Endometrium (tissue), 2 donors: ENCODE data around the gene MTCL1.

Experiments used
- FAIRE-seq: peaks from 2 replicates; lab custom pipeline; 2012; peaks lifted over from hg19 to GRCh38; lab: Jason Lieb, UNC
- donor health status: control.
- donor health status: control.

The MTCL1 gene

DNA sequence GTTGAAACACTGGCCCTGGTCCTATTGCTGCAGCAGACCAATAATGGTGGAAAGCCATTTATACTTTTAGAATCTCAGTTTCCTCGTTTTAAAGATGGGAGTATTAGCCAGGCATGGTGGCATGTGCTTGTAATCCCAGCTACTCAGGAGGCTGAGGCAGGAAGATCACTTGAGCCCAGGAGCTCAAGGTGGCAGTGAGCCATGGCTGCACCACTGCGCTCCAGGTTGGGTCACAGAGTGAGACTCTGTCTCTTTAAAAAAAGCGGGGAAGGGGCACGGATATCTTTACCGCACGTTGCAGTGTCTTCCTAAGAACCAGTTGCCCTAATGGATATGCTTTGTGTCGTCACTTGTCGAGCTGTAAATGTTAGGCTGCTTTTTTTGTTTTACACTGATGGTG lies 8.3 kb downstream of the MTCL1 start:
- FAIRE-seq: no peak

DNA sequence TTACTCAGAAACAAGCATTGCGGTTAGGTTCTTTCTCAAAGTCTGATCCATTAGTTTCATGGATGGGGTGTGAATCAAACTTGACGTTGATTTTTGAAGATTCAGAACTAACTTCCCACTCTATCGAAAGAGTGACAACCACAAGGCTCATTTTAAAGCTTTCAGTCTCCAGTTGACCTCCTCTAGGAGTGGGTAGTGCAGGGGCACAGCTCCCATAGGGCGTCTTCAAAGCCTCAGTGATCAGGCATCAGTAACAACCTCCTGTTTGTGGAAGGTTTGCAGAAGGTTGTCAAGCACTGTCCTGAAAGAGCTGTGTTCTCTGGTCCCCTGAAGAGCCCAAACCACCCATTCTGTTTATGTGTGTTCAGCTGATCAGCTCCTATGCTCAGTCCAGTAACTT lies 10.2 kb downstream of the MTCL1 start:
- no peak for FAIRE-seq

DNA sequence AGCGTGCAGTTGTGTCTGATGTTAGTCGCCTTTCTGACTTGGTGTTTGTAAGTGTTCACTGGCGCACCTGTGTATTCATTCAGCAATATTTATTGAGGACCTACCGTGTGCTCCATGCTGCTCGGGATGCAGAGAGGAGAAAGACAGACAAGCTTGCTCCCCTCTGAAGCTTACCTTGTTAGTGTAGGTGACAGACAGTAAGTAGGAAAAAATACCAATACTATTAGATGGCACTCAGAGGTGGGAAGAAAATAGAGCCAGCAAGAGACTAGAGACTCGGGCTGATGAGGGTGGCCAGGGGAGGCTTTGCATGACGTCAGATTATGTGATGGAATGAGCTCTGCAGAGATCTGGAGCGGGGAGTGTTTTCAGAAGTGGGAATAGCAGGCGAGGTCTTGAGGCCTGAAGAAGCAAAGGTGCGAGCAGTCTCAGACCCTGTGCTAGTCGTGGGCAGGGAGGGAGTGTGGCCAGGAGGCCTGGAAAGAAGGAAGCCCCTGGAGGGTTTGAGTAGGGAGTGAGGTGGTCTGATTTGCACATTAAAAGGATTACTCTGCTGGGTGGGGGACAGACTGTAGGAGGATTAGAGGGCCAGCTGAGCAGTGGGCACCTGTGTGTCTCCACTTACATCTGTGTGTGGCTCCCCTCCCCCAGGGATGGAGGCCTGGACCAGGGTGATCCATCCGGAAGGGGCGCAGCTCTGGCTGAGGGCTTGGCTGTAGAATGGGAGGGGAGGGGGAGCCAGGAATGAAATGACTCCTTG lies 11.8 kb downstream of the MTCL1 start:
- no peak for FAIRE-seq

DNA sequence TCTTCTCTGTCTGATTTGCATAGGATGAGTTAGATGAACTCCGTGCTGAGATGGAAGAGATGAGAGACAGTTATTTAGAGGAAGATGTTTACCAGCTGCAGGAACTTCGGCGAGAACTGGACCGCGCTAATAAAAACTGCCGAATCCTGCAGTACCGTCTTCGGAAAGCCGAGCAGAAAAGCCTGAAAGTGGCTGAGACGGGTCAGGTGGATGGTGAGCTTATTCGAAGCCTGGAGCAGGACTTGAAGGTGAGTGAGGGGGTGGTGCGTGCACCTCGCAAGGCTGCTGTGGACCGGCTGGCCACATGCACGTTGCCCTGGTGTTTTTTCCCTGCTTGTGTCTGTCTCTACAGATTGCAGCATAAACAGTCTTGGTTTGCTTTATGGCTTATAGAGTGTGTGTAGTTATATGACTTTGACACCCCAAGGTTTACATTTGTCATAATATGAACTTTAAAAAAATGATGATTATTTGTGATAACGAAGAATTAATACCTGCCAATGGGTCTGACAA lies 13.1 kb downstream of the MTCL1 start:
- FAIRE-seq: no peak

DNA sequence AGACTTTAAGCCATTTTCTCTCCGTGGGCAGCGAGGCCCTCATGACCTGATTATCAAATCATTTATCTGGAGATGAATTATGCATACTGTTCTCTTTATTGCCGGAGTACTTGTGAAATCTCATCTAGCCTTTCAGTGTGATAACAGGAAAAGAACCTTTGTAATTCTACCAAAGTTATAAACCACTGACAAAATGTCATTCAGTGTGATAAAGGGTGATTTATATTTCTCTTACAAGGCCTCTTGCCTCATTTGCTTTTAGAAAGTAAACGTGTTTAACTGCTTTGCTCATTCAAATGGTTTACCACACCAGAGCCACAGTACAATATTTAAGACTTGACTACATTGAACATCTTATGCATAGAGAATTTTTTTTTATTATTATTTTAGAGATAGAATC lies 13.8 kb downstream of the MTCL1 start:
- no peak for FAIRE-seq

DNA sequence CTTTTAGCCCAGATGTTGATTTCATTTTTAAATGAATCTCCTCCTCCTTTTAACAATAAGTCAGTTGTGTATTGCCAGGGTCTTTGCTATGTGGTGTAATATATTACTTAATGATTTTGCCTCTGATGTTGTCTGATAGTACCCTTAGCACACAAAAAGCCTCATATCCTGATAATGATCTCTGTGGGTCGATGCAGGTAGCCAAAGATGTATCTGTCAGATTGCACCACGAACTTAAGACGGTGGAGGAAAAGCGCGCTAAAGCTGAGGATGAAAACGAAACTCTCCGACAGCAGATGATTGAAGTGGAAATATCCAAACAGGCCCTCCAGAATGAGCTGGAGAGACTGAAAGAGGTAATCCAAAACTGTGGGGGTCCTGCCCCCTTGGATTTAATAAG lies 14.8 kb downstream of the MTCL1 start:
- no peak for FAIRE-seq

DNA sequence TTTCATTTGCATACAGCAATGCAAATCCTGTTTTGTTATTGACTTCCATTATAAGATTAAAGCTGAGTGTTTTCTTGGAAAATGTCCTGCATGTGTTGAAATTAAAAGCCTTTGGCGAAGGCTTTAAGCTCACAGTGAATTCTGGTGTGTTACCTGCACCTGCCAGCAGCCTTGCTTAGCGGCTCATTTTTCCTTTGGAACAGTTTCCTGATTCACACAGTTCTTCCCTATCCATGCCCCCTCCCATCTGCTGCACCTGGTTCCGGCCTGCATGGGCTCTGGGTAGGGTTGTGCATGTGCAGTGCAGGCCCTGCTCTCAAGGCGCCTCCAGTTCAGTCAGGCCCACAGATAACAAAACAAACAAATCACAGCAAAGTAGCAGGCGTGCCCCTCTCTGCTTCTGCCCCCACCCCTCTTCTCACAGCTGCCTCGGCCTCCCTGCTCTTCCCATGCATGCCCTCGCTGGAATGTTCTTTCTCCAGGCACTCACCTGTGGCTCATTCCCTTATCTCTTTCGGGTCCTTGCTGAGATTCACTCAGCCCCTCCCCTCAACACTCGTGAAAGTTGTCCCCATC lies 15.8 kb downstream of the MTCL1 start:
- no peak for FAIRE-seq

DNA sequence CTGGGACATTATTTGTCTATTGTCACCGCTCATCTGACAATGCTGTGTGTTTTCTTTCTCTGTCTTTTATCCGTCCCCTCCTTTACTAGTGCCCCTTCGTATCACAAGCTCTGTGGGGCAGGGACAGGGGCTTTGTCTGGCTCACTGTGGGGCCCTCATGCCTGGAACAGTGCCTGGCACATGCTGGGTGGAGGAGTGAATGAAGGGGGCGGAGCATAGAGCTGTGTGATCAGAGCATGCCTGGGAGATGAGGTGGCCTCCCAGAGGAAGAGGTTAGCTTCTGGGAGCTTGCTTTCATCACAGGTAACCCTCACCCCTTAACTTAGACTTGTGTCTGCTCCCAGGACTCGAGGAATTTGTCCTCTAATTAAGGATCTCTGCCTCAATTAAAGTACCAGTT lies 16.4 kb downstream of the MTCL1 start:
- no peak for FAIRE-seq

DNA sequence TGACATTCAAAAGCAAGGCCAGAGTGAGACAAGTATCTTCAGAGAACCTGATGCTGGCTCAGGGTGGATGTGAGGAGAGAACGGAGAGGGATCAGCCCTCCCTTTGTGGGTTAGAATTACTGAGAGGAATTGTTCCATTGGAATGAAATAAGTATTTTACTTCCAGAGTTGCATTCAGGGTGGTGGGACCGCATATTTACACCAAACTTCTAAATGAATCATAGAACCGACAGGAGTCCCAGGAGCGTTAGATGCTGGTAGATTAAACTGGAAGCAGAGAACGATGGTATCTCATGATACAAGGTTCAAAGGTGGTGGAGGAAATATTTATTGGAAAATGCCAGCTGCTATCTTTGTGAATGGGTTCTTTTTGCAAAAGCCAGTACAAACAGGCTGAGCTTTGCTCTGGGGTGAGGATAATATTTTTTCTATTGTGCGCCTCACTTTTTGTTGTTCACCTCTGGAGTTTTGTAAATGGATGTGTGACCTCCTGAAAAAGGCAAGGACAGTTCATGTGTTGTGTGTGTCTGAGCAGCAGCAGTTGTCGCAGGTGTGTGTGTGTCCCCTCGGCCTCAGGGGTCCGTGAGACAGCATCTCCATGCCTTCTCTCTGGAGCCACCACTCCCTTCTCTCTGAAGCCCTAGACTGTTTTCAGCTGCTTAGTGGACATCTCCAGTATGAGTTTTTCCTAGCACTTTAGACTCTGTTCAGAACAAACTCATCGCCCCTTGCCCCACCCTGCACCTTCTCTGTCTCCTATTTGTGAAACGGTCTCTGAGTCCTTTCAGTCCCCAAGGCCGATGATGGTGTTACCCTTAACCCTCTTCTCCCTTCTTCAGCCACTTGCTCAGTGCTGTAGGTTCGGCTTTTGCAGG lies 17.8 kb downstream of the MTCL1 start:
- no peak for FAIRE-seq

DNA sequence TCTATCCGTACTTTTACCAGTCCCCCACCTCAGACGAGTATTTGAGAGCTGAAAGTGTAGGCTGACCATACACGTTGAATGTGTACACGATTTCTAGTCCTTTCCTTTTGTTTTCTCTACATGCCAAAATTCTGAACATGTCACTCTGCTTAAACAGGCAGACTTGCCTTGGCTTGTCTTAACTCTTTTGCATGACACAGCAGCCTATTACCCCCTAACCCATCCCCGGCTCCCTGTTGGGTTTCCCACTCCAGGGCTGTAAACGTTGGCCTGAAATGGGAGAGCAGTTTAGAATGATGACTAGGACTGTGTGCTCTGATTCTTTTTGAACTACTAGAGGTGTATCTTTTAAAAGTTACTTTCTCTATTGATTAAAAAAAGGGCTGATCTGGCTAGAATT lies 19.1 kb downstream of the MTCL1 start:
- no peak for FAIRE-seq

DNA sequence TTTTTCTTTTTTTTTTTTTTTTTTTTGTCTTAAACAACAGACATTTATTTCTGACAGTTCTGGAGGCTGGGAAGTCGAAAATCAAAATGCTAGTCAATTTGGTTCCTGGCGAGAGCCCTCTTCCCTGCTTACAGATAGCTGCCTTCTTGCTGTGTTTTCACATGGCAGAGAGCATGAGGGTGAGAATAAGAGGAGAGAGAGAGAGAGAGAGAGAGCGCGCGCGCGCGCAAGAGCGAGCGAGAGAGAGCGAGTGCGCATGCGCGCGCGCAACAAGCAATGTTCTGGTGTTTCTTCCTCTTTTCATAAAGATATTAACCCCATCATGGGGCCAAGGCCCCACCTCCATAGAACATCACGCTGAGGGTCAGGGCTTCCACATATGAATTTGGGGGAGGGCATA lies 20.9 kb downstream of the MTCL1 start:
- FAIRE-seq: no peak

DNA sequence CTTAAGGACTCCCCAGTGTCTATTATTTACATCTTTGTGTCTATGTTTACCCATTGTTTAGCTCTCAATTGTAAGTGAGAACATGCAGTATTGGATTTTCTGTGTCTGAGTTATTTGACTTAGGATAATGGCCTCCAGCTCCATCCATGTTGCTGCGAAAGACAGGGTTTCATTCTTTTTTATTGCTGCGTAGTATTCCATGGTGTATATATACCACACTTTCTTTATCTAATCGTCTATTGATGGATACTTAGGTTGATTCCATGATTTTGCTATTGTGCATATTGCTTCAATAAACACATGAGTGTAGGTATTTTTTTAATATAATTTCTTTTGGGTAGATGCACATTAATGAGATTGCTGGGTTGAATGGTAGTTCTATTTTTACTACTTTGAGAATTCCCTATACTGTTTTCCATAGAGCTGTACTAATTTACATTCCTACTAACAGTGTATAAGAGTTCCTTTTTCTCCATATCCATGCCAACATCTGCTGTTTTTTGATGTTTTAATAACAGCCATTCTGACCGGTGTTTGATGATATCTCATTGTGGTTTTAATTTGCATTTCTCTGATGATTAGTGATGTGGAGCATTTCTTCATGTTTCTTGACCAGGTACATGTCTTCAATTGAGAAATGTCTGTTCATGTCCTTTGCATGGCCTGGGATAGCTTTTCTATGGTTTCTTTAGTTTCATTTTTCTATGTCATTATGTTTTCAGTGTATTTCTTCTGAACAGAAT lies 21.8 kb downstream of the MTCL1 start:
- no peak for FAIRE-seq

DNA sequence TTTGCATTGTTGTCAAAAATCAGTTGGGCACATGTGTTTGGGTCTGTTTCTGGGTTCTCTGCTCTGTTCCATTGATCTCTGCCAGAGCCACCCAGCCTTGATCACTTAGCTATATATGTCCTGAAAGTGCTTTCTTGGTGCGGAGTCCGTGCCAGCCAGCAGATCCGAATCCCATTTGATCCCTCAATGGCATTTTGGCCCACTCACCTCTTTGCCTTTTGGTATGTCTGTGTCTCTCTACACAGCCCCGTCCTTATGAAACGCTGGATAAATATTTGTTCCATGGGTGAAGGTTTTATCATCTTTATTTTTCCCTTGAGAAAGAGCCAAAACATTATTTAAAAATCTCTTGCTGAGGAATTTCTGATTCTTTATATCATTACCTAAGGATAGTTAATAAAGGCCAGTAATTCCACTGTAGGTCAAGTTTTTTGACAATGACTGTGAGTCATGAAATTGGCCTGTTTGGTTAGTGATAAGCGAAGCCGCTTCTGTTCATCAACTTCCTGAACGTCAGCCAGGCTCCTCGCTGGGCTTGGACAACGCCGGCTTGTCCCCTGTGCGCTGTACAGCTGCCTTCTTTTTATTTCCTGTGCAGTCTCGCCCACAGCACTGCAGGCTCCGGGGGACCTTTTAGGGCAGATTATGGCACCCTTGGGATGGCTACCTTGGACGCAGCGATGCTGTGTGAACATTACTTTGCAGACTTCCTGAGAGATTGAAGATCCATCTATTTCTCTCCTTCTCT lies 24.9 kb downstream of the MTCL1 start:
- FAIRE-seq: no peak

DNA sequence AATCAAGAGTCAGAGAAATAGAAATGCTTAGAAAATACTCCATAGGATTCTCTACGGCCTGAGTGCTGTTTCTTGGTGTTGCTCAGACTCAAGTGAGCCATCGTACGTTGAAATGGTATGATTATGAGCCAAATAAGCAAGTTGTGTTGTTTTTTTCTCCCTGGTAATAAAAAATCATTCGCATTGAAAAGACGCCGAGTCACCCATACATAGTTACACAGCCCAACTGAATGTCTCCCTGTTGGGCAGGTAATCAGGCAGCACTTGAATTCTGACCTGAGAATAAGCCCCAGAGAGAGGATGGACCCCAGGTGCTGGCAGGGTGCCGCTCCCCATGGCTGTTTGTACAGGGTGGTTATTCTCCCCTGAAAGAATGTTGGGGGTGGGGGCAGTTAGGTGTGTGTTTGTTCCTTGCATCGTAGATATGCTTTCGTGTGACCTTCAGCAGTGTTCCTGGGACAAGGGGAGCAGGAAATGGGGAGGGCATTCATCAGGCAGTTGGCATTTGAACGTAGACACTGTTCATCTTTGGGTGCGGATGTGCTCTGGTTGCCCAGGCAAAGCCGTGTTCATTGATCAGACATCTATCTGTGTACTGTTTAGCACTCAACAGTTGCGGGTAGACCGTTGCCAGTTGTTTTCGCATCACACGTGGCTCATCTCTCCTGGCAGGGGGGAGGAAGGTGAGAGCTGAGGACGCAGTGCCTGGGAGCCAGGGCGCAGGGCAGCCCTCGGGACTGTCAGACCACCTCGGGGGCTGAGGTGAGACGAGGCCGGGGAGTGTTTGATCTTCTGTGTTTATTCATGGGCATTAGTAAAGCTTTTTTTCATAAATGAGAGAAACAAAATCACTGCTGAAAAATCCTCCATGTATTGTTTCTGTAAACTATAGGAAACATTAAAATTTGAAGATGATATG lies 27.3 kb downstream of the MTCL1 start:
- no peak for FAIRE-seq

DNA sequence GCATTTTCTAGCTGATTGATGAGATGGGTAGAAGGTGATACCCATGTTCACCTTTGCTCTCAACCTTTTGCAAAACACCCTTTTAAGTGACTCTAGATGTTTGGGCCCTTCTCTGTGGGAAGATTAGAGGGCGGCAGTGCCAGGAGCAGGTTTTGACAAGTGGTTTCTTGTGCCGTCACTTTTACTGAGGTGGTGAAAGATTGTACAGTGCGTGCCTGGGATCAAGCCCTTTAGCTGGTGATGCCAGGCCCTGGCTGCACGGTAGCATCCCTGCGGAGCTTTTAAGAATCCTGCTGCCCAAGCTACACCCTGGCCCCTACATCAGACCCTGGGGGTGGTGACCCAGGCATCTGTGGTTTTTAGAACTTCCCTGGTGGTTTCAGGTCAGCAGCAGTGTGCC lies 29.1 kb downstream of the MTCL1 start:
- no peak for FAIRE-seq

DNA sequence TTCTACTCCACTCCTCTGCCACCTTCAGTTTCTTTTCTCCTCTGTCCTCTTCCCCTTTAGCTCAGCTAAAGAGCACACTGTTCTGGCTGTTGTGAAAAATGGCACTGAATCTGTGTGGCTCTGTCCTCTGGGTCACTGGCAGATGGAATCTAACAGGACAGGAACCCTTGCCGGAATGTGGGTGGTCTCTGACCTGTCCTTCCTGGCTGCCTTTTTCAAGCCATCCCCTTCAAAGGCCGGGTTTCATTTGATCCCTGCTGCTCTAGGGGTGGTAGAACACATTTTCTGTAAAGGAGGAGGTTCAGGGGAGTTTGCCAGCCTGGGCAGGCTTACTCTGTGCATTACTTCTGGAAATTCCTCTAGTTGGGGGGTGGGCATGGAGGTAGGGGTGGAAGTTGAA lies 29.9 kb downstream of the MTCL1 start:
- no peak for FAIRE-seq

DNA sequence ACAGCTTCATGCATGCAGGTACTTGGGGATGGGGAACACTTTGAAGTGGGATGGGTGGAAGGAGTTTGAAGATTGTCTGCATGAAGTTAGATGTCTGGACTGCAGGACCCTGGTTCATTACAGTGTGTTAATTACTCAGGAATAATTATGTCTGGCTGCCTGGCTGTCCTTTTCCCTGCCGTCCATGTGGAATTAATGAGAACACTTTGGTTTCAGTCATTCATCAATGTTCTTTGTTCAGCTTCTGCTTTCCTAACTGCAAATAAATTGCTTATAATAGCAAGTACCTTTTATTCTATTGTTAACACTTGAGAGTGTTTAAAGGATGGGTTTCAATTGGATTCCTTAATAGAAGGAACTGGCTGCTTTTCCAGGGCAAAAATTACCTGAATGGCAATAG lies 35.8 kb downstream of the MTCL1 start:
- FAIRE-seq: no peak

DNA sequence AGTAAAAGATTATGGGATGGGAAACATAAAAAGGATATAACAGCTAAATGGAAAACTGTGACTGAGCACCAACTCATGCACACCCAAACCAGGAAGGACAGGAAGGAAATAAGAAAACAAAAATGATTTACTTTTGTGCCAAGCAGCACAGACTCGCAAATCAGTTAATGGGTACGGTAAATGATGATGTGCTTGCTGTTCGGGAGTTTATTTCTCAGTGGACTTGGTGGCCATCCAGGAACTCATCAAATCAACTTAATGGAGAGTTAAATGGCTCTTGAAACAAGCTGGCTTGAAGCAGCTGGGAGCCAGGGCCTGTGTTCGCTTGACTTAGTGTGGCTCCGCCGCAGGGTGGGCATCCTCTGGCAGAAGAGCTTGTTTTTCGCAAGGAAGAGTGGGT lies 36.2 kb downstream of the MTCL1 start:
- no peak for FAIRE-seq

DNA sequence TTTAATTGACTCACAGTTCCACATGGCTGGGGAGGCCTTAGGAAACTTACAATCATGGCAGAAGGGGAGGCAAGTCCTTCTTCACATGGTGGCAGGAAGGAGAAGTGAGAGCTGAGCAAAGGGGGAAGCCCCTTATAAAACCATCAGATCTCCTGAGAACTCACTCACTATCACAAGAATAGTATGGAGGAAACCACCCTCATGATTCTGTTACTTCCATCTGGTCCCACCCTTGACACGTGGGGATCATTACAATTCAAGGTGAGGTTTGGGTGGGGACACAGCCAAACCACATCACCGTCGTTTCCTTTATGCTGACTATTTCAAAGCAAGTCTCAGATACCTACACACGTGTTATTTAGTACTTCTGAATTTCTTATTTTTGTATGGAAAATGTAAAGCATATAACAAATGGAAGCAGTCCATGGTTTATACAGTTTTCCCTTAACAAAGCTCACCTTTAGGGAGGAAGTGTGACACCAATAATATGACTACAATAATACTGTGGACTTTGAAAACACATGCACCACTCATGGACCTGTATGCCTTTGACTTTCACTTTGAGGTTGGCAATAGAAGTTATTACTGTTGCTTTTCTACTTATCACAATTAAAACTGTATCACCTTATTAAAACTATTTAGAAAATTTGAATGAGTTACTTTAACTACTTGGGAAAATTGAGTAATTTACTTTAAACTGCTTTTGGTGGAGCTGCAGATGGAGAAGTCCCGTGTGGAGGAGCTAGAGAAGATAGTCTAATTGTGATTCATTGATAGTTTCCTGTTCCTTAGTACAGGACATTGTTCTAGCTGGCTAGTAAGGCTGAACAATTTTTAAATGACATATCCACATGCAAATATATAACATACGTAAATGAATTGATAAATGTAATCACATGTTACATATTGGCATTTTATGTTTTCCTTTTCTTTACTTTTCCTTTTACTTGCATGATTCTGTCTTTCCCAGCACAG lies 37.3 kb downstream of the MTCL1 start:
- no peak for FAIRE-seq
